Hematopoietic multipotent progenitor cell treated with erythropoietin and hydrocortisone succinate and interleukin-3 and kit ligand, for 6 days (in vitro differentiated cells): ENCODE measurements around the gene AJUBA.
"Not testable (repeated sequence)": the region's sequence is repeated elsewhere in the genome, so short reads cannot be mapped to it uniquely, and the experiment has no call there.

Source experiments
- DNase-seq: peaks from one replicate; pipeline ENCODE4 v3.0.0-alpha.2; 2015

Gene AJUBA

DNA sequence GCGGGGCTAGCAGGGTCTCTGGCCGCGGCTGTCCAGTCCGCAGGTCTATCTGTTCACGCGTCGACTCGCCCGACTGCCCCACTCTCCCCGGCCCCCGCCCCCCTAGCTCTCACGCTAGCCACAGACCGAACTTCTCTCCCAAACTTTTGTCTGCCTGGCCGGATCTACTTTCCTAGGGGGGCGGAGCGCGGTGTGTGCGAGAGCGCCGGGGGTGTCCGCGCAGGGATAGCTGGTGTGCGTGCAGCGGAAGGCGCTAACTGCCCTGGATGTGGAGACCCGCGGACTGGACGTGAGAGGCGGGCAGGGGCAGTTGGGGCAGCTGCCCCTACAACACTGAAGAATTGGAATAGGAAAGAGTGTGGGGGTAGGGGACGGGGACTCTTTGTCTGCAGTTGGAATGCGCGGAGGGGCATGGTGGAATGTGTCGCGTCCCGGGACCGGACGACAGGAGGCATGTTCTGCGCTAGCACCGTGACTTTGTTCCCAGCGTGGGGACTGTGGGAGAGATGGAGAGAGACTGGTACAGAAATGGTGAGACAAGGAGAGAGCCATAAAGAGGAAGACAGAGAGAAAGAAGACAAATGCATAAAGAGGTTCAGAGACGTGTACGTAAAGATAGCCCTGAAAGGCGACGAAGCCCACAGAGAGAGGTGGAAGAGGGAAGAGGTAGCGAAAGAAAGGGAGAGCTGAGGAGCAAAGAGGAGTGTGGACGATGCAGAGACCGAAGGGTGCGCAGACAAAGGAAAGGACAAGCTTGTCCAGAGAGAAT lies at the start of gene AJUBA:
Gene AJUBA (minus strand): TSS at position 75 of the 769 bp plus-strand sequence. CDS start 285 bp downstream, outside the sequence.
- peak; percentile 90 for DNase-seq

DNA sequence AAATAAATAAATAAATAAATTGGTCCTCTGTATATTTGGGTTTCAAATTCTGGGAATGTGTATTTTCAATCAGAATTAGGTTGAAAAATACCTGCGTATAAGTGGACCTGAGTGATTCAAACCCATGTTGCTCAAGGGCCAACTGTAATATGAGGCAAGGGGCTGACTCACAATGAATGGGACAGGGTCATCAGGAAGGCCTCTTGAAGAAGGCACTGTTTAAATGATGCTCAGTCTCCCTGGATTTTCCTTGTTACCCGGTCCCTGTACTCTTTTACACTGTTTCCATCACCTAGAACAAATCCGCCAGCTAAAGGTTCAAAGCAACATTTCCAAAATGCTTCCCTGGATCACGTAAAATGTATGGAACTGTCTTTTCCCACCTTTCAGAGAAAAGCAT lies 48.6 kb upstream of the AJUBA start:
- DNase-seq: no peak

DNA sequence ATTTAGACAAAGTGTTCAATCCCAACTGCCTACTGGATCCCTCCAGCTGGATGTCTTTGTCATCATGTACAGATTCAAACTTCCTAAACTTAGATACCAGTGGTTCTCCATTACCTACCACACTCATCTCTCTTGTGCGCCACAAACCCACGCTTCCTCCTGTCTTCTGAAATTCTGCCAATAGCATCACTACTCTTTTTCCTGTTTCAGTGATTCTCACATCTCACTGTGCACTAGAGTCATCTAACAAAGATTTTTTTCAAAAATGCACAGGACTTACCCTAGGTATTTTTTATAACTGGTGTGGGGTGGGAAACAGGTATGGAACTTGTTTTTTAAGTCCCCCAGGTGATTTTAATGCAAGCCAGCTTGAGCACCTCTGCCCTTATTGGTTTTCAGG lies 46.4 kb upstream of the AJUBA start:
- no peak for DNase-seq

DNA sequence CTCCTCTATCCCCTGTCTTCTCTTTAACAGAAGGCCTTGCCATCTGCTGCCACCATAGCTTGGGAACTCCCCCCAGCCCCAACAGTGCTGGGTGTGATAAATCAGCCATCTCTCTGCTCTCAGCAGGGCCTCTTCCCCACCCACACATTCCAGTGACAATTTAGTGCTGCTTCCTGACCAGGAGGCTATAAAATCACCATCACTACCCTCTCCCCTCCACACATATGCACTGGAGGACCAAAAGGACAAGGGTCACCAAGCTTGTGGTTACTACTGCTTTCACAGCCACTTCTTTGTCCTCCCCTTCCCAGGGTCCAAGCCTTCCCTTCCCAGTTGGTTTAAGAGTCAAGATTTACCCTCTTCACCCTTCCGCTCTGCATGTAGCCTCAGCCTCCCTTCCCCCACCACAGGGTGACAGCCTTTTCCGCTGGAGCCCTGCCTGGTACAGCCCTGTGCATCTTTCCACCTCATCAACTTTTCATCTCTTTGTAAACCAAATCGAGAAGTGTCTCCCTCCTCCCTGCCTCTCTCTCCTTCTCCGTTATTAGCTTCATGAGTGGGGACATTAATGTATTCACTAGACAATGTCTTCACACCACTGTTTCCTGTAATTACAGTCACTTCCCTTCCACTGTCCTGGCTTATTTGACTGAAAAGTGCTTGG lies 42.9 kb upstream of the AJUBA start:
- DNase-seq: no peak

DNA sequence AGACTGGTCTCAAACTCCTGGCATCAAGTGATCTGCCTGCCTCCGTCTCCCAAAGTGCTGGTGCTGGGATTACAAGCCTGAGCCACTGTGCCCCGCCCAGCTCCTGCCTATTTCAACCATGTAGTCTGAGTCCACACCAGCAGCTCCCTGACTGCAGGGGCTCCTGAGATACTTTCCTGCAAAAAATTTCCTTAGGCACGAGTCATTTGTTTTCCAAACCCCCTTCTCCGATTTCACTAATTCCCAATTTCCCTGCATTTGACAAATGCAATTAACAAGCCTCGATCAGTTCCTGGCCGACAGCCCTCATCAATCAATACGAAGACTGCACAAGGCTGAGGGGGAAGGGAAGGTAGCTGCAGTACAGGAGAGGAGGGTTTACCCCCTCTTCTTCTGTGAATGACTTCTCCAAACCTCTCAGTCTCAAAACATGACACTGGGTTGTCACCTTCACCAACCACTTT lies 42.3 kb upstream of the AJUBA start:
- DNase-seq: no peak

DNA sequence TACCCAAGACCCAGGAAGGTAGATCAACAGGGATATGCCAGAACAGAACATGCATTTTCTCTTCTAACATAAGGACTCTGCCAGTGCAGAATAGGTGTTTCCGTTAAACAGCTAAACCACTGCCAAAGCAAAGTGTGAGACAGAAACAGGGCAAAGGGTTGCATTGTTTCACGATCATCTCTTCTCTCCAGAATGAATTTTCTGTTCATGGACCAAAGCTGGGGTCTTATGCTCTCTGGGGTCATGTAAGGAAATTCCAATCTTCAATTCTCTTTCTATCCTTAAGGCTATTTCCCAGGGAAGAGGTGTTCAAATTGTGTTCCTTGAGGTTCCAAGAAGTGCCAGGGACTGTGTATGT lies 41.4 kb upstream of the AJUBA start:
- no peak for DNase-seq

DNA sequence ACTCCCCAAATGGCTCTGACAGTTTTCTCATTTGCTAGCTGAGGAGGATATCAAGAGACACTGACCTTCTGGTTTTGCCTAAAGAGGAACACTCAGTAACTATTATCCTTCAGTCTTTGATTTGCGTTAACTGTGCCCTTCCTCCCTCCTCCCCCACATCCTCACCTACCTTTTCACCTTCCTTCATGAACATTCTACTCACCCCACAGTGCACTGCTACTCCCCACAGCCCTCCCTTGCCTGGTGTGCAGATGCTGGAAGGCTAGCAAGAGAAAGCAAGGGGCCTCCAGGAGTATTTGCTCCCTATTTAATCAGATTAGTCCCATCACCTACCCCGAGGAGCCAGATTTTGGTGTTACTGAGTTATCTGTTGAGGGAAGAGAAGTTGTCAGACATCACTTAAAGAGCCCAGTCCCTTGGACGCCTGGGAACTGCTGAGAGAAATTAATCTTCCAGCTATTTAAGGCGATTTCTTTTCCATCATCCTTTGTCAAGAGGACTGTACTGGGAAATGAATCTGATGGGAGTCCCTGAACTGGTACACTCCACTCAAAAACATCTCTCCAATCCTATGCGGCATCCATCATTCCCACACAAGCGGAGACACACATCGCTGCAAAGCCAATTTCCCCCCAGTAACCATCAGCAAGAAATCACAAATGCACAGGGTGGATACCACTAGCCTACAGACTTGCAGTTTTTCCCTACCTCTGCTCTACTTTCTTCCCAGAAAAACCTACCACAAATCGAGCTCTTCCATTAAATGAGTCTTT lies 40.9 kb upstream of the AJUBA start:
- DNase-seq: no peak

DNA sequence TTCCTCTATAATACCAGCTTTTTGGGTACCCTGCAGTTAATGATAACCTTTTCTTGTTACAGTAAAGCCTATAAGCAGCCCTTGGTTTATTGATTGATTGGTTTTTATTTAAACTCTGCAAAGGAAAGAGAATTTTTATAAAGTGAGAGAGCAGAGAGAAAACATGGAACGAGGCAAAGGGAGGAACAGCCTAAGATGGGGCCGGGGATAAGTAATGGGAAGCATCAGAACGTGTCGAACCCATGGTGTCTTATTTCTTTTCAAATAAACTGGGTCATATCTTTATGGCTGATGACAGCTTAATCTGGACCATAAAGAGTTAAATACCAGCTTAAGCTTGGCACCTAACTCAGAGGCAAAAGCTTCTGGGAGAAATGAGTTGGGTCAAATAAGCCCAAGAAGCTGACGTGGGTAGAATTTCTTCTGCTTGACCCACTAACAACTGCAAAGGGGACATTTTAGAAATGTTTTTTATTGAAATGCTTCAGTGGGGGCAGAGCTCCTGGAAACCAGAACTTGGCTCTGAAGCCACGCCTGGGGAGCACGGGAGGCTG lies 39.6 kb upstream of the AJUBA start:
- no peak for DNase-seq

DNA sequence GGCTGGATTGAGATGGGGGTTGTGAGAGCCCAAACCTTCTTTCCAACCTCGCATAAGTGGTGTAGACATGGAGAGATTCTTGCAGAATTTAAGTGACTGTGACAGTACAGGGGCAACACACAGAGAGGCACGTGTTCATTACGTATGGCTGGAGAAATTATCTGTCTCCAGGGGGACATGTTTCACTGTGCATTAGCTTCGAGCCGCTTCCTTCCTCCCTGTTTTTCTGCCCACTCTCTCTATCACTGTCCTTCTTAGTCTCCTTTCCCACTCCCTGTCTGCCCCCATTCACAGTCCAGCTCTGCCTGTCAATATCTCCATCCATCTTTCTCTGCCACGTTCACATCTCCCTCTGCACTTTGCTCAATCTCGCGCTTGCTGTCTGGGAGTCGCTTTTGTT lies 39.1 kb upstream of the AJUBA start:
- no peak for DNase-seq

DNA sequence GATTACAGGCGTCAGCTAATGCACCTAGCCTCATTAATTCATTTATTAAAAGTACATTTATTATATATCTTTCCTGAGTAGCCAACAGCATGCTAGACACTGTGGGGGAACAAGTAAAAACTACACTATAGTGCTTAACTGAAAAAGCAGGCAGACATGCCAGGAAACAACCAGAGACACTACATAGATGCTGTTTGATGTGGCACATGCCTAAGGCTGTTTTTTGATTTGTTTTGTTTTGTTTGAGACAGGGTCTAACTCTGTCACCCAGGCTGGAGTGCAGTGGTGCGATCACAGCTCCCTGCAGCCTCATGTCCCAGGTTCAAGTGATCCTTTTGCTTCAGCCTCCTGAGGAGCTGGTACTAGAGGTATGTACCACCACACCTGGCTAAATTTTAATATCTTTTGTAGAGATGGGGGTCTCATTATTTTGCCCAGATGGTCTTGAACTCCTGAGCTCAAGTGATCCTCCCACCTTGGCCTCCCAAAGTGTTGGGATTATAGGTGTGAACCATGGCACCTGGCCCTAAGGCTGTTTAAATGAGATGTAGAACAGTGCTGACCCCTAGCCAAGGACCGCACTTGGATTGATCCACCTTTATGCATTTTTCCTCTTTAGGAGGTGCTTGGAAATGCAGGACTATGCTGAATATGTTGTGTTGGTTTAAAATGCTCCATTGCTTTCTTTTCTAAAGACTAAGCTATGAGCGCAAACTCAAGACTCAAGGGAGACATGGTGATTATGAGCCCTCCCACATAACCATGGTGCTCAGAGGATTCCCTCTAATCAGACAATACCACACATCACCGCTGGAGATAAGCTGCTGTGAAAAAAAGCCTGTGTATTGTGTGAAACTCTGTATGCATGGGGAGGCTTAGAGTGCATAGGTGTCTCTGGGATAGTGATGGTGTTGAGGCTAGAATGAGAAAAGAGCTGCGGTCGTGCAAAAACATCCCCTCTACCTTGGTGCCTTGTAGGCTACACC lies 38.1 kb upstream of the AJUBA start:
- peak; percentile 87 for DNase-seq

DNA sequence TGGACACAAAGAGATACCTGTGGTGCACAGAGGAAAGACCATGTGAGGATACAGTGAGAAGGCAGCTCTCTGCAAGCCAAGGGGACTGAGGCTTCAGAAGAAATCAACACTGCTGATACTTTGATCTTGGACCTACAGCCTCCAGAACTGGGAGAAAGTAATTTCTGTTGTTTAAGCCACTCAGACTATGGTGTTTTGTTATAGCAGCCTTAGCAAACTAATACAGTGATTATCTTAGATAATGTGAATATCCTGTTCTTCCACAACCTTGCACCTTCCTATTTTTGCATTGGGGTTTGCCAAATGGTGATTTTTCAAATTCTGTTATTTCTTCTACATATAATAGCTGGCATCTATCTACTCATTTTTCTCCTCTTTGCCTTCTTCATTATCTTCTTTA lies 35.8 kb upstream of the AJUBA start:
- no peak for DNase-seq

DNA sequence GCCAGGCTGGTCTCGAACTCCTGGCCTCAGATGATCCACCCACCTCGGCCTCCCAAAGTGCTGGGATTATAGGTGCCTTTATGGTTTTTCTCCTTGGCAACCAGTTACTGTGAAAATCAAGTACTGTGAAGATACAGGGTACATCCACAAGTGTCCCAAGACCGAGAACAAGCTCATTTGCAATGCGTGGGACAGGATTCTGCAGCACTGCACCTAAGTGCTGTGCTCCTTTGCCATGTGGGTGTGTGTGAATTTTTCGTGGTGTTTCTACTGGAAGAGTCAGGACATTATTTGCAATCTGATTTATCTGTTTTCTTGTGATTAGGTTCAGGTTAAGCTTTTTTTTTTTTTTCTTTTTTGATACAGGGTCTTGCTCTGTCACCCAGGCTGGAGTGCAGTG lies 34.7 kb upstream of the AJUBA start:
- DNase-seq: no peak

DNA sequence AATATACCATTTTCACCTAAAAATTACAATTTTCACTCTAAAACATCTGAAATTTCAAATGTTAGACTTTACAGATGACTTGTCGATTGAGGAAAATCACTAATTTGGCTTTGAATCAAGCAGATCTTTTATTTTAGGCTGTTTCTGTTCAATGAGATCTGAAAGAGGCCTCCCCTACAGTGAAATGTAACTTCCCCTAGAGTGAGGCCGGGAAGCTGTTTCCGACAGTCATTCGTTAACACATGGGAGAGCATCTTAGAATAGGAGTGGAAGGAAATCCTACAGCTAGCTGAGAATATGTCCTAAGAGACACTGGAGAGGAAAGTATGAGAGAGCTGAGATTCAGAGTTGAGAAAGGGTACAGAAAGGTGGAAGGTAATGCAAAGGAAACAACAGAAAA lies 33.3 kb upstream of the AJUBA start:
- no peak for DNase-seq

DNA sequence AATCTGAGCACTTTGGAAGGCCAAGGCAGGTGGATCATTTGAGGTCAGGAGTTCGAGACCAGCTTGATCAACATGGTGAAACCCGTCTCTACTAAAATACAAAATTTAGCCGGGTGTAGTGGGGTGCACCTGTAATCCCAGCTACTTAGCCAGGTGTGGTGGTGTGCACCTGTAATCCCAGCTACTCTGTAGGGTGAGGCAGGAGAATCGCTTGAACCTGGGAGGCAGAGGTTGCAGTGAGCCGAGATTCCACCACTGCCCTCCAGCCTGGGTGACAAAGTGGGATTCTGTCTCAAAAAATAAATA lies 31.4 kb upstream of the AJUBA start:
- not testable (repeated sequence) for DNase-seq

DNA sequence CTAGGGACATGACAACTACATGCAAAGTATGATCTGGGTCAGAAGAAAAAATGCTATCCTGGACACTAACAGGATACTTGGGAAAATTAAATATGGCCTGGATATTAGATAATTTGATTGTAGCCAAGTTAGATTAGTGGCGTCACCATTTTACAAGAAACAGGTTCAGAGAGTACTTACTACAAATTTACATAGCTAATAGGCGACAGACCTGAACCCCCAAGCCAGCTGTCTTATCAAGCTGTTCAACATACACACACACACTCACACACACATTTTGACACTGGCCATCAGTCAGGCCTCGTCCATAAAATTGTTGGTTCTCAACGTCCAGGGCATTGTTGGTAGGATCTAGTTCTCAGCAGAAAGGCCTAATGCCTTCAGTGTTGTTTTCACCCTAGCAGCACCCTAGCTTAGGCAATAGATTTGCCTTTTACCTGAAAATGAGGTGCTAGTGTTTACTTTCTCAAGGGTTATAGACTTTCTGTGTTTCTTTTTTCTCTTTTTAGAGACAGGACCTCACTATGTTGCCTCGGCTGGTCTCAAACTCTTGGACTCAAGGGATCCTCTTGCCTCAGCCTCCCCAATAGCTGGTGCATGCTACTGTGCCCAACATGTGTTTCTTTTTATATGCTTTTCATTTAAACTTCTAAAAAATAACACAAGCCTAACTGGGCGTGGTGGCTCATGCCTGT lies 30.9 kb upstream of the AJUBA start:
- DNase-seq: no peak

DNA sequence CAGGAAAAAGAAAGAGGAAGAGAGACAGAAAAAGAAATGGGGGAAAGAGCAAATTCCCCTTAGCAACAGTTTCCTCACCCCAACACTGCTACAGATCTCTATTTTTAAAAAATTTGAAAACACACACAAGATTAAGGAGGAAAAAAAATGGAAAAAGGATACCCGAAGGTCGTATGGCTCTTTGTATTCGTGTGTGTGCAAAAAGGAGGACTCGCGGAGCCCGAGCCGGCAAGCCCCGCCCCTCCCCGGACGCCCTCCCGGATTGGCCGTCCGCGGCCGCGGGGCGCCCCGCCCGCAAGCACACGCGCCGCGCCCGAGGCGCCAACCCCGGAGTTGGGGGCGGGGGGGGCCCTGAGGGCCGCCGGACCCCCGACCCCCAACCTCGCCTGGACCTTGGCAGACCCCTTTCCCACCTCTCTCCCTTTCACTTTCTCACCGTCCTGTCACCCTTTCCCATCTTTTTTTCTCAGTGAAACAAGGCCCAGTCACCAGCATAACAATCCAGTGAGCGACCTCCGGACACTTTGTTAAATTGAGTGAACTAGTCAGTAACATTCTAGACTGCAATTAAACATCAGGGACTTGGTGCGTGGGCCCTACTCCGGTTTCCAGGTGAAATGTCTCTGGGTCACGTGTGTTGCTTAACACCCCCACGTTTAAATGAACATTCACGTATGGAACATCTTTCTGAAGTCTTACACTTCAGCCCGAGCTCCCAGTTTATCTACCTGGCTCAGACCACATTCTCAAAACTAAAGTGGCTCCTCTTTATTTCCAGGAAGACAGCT lies 27.8 kb upstream of the AJUBA start, which contains the start of gene C14orf93:
Gene C14orf93 (minus strand): TSS at position 205 of the 788 bp plus-strand sequence. CDS start 11,120 bp downstream, outside the sequence.
- peak; percentile 89 for DNase-seq

DNA sequence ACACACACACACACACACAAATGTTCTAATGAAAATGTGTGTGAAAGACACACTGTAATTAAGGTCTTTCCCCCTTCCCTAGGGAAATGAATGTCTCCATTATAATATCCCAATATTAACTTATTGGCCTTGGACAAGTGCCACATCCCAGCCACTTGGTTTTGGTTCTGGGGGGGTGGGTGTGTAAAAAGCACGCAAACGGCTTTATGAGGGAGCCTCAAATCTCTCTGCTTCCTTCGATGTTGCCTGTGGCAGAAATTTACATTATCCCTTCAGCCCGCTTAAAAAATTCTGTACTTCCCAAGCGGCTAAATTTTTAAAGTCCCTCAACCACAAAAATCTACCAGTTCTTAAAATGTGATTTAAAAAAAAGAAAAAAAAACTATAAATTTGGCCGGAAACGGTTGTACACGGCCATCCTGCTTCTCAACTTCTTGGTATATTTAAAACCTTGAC lies 27.2 kb upstream of the AJUBA start:
- DNase-seq: no peak

DNA sequence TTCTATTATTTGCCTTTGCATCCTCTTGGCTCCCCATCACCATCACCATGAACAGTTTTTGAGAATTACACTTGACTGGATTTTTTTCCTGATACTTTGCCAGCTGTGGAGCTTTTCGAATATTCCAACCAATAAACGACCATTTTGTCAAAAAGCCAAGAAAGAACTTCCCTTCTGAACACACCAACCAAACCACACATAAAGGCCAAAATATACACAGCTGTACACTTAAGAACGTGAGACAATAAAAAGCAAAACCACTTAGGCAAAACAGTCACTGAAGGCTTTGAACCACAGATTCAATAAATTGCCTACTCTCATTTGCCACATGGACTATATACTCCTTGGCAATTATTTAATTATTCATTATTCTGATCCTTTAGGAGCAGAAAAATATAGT lies 26.5 kb upstream of the AJUBA start:
- peak; percentile 54 for DNase-seq

DNA sequence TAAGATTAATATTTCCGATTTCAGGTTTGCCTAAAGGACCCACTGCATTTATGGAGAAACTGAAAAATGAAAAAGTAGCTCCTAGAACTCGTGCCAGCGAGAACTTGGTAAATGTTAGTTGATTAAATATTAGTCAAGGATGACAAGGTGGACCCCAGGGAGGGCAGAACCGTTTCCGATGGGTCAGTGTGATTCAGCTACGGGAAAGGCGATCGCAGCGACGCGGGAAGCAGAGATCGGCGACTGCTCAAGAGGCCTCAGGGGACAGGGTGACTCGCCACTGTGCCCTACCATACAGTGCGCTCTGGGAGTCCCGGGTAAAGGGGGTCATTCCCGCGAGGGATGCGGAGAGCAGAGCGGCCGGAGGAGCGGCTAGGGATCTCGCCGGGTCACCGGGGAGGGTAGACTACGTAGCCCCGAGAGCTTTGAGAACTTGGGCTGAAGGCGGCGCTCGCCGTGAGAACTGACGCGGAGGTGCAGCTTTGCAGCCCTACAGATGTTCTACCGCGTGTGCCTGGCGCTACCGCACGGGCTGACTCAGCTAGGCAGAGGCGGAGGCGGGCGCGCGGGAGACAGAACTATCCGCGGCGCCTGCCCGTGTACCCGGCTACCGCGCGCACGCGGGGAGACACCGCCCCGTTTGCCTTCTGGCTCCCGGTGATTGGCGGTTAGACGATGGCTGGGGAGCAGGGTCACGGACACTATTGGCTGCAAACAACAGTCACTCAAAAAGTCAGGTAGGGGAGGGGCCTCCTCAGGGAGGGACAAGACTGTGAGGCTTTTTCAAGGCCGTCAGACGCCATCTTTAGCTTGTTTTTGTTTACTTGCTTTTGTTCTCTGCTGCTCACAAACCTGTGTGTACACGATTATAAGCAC lies 24.4 kb upstream of the AJUBA start:
- peak; percentile 99 for DNase-seq

DNA sequence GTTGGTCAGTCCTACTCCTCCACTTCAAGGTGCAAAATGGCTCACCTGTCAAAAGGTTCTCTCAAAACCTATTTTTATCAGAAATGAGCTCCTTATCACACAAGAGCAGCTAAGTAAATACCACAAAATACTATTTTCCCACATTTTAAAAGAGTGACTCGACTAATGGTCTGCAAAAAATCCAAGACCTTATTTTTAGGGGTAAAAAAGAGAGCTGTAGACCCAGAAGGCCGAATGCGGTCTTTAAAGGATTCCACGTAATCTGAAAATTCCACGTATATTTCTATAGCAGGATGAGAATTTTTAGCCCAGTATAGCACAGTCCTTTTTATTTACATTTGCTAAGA lies 23.8 kb upstream of the AJUBA start:
- DNase-seq: no peak
